GM21423 (cell line): Measurements from ENCODE around the gene SEPTIN6.
A peak's percentile ranks its signal among the peaks of the same experiment; 100 is the strongest.

Experiments used
- ATAC-seq: cut with Tn5 transposase; IDR thresholded peaks from one replicate; pipeline ENCODE4 v1.9.1; 2021; ENCODE audit warnings: mild to moderate bottlenecking, moderate library complexity; ENCODE audit not compliant: unreplicated experiment

SEPTIN6 gene

GRCh38 chrX:119659522-119659921 is 33.4 kb downstream of the SEPTIN6 start:
- ATAC-seq, result no peak

- no peak for ATAC-seq
These were observed 37.8 kb downstream of the SEPTIN6 start for GRCh38 chrX:119655125-119655524.

GRCh38 chrX:119654112-119654531 is 38.8 kb downstream of the SEPTIN6 start:
- no peak for ATAC-seq

GRCh38 chrX:119648421-119648775 is 44.6 kb downstream of the SEPTIN6 start:
- ATAC-seq, result no peak

GRCh38 chrX:119647552-119648420 is 45.2 kb downstream of the SEPTIN6 start:
- ATAC-seq, result peak; percentile 96

- no peak for ATAC-seq
These were observed 45.9 kb downstream of the SEPTIN6 start for GRCh38 chrX:119647089-119647488.

GRCh38 chrX:119646515-119646914 is 46.5 kb downstream of the SEPTIN6 start:
- no peak for ATAC-seq

GRCh38 chrX:119643696-119644095 is 49.3 kb downstream of the SEPTIN6 start:
- ATAC-seq, result no peak
